Tongue (tissue), 3 donors: Measurements from ENCODE around the gene FITM2. TPM values are rescaled to one million over a fixed set of nuclear protein-coding genes. Genes with fewer than 3 reads are reported as not detected.

ENCODE experiments used
- DNase-seq: peaks from one replicate; pipeline ENCODE4 v3.0.0-alpha.2; 2015
- small RNA-seq: library from RNA; depleted of rRNA; stranded (forward); fragments of <200 nt; gene quantifications from one replicate; pipeline ENCODE3, GENCODE V24; 2014; ENCODE audit warnings: low replicate concordance
- total RNA-seq: library from RNA; depleted of rRNA; stranded (reverse); fragments of >200 nt; gene quantifications from one replicate; pipeline ENCODE4 v1.2.3, GENCODE V29; 2014

Gene FITM2
- total RNA-seq, 1 donor from 2014 or later = 10.2 TPM

DNA sequence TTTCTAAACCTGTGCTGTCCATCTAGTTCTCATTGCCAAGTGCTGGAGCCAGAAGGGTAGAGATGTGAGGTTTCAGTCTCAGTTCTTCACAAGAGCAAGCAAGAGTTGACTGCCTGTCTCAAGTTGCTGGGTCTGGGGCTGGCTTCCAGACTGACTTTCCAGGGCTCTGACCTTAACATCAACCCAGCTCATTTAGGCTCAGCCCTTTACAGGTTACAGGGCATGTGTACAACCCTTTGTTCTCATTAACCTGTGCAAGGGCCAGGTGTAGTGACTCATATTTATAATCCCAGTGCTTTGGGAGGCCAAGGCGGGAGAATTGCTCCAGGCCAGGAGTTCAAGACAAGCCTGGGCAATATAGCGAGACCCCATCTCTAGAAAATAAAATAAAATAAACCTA lies 30.6 kb downstream of the FITM2 start:
- DNase-seq = no peak

DNA sequence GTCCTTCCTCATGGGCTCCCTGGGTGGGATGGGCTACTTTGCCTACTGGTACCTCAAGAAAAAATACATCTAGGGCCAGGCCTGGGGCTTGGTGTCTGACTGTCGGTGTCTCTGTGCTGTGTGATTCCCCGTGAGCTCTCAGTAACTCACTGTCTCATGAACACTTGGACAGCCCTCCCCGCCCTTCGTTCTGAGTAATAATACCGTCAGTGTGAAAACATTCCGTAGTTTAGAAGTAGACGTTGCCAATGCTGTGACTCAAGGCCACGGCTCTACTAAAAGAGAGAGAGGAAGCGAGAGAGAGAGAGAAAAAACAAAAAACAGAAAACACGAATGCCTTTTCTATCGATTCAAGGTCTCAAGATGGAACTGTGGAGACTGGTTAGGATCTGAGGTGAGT lies 31.8 kb downstream of the FITM2 start:
- no peak for DNase-seq

DNA sequence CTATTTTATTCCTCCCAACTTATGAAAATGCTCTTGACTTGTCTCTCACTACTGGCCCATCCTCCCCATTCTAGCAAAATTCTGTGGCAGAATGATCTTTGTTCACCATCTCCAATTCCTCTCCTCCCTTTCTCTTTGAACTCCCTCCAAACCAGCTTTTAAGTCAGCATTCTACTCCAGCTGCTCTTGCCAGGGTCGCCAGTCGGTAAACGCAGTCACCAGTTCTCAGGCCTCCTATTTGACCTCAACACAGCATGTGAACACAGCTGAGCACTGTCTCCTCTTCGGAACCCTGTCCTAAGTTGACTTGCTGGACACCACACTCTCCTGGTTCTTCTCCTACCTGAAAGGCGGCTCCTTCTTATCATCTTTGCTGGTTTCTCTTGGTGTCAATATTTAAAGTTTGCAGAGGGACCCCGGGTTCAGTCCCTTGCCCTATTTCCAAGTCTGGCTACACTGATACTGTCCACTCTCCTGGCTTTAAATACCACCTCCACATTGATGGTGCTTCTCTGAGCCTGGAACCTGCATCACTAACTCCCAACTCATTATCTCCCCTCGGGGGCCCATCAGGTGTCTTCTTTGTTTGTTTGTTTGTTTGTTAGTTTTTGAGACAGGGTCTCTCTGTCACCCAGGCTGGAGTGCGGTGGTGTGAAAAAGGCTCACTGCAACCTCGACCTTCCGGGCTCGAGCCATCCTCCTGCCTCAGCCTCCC lies 36.5 kb downstream of the FITM2 start:
- no peak for DNase-seq

DNA sequence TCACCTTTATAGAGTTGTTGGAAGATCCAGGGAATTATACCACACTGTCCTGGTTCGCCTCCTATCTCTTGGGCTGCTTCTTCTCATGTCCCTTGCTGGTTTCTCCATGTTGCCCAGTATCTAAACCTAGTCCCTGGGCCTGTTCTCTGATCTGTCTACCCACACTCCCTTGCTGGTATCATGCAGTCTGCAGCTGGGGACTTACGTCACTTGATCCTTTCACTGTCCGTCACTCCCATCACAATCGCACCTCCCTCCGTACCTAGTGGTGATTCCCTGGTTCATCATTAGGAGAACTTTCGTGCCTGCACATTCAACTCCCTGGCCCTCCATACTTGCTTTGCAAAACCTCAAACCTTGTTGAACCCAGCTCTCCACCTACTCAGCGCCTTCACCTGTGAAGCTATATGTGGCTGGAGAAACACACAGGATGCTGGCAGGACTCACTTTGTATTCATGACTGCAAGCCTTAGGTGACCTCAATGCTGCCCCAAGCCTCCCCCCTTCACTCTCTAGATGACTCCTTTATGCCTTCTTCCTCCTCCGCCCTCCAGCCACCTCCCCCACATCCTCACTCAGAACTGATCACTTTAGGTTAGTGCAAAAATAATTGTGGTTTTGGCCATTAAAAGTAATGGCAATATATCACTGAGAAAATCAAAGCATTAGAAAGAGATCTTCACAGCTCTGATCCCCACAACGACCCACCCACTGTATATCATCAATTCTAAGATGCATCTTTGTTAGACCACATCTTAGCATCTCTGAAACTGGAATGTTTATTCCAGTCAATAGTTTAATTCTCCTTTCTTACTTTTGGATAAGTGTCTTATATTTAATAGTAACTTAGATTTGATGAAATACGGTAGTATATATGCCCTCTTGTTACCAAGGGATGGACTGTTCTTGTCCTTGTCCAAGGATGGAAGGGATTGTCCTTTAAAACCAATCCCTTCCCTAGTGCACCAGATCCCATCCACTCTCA lies 37.5 kb downstream of the FITM2 start:
- DNase-seq = no peak

DNA sequence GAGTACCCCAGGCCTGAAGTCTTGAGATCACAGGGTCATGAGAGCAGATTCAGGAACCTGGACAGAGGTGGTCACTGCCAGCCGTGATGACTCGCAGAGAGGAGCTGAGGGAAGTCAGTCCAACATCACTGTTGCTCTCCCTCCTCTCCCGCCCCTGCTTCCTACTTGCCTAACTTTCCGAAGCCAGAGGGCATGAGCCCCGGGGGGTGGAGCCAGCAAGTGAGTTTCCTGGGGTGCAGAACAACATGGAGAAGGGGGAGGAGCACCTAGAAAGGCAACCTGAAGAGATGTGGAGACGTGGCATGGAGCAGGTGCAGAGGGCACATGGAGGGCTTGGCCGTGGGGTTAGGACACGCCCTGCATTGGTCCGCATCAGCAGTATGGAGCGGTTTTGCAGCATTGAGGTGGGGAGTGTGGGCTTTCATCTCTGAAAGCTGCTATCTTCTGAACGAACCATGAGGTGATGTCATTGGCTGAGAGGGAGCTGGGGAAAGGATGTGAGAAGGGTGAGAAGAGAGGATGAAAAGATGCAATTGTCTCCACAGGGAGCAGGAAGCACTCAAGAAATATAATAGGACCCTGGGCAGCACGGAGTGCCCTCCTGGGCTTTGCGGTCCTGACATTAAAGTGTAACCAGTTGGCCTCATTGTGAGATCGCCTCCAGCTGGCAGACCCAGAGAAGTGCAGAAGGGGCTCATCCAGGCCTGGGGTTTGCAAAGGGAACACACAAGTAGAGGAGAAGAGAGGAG lies 38.9 kb downstream of the FITM2 start:
- DNase-seq = no peak

DNA sequence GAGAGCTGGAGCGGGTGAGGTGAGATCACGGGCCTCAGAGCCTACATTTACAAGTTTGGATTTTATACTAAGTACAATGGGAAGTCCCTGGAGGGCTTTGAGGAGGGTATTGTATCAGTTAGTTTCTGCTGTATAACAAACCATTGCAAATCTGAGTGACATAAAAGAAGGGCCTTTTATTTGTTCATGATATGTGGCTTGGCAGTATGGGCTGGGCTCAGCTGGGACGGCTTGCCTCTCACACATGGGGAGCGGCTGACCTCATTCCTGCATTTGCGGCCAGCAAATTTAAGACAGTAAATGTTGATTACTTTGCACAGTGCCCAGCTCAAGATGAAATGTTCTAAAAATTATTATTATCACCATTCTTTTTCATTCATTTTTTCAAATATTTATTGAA lies 42.2 kb downstream of the FITM2 start:
- DNase-seq = no peak

DNA sequence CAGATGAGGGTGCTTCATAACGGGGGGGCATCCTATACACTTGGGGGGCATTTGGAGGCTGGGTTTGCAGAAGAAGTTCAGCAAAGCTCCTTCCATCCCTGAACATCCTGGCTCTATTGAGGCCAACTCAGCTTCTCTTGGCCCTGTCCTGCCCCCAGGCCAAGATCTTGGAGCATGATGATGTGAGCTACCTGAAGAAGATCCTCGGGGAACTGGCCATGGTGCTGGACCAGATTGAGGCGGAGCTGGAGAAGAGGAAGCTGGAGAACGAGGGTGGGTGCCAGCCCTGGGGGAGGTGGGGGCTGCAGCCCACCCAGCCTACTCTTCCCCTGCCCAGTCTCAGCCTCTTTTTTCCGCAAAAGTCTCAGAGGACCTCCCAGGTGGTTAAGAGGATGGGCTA lies 46.7 kb downstream of the FITM2 start:
- no peak for DNase-seq

DNA sequence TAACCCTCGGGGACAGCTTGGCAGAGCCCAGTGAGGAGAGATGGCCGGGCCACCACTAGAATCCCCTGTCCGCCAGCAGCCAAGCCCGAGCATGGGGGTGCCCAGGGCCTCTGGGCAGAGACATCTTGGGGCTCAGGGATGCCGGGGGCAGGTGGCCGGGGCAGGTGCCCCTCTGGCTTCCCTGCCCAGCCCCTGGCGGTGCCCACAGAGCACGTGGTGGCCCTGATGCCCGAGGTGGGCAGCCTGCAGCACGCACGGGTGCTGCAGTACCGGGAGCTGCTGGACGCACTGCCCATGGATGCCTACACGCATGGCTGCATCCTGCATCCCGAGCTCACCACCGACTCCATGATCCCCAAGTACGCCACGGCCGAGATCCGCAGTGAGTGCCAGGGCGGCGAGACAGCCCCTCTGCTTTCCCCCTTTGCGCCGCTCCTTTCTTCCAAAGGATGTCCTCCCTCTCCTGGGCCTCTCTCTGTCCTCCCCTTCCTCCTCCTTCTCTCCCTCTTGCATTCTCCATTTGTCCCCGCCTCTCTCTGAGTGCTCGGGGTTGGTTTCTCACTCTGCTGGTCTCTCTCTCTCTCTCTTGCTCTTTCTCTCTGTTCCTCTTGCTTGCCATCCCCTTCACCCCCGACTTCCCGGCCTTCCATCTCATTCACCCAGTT lies 52.6 kb downstream of the FITM2 start:
- DNase-seq = no peak

DNA sequence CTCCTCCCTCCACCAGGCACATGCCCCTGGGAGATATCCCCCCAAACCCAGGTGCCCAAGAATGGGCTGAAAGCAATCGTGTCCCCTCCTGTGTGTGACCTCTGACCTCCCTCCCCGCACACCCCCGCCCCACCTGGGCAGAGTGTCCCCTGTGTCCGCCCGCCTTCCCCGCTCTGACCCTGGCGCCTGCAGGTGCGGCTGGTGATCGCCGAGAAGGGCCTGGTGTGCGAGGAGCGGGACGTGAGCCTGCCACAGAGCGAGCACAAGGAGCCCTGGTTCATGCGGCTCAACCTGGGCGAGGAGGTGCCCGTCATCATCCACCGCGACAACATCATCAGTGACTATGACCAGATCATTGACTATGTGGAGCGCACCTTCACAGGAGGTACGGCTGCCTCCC lies 54.0 kb downstream of the FITM2 start:
- DNase-seq = no peak

DNA sequence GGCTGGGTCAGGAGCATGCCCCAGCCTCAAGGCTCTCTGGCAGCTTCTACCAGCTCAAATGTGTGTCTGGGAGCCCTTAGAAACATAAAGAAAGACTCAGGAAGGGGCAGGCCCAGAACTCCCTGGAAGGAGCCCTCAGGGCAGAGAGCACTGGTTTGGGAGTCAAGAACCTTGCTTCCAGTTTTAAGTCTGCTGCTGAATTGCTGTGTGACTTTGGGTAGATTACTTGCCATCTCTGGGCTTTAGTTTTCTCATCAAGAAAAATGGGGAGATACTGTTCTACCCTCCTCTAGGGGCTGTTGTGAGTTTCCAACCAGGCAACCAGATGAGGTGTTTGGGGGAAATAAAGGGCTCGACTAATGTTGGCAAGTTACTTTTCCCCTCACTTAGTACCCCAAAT lies 55.1 kb downstream of the FITM2 start:
- DNase-seq = no peak

DNA sequence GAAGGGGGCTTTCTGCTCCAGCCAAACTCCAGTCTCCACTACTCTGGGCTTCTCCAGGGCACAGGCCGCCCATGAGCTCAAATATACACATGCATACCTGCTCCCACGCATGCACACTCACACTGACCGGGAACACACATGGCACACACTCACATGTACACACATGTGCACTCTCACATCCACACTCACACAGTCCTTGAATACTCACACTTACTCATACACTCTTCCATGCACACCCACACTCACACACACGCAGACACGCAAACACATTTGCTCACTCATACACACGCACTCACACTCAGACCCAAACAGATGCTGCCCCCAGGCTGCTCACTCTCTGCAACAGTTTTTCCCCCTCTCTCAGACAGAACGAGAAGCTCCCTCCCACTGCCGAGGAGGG lies 56.9 kb downstream of the FITM2 start:
- DNase-seq = no peak

DNA sequence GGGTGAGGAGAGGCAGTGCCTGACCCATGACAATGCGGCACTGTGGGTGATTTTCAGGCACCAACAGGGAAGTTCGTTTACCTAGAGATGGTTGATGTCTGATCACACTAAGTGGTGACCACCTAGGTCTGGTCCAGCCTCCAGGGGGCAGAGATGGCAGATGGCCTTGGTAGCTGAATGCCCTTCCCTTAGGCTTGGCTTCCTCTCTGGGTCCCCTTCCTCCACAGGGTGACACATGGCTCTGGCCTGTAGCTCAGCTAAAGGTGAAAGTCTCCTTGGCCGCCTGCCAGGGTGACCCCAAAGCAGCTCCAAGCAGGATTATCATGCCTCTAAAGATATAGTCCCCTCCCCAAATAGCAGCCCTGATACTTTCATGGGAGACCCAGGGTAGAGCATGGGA lies 57.5 kb downstream of the FITM2 start:
- no peak for DNase-seq

Small RNA genes lying within 50 kb of the gene (small RNA-seq; reads per million reads assigned to genes)
- gene RF00019 = not detected

Other genes starting within 250 kb of the FITM2 start
- gene JPH2, start 124.0 kb downstream of the FITM2 start, total RNA-seq = 188 TPM
- gene OSER1, start 100.4 kb downstream of the FITM2 start, total RNA-seq = 45.6 TPM
- gene GDAP1L1, start 63.9 kb downstream of the FITM2 start, total RNA-seq = not detected
- not detected for gene R3HDML, start 25.8 kb upstream of the FITM2 start, total RNA-seq
- not detected for gene HNF4A, start 44.5 kb upstream of the FITM2 start, total RNA-seq
- 4.5 TPM for gene TTPAL, start 164.7 kb upstream of the FITM2 start, total RNA-seq
- gene SERINC3, start 210.9 kb upstream of the FITM2 start, total RNA-seq = 42.9 TPM